ENCODE data around the gene KRTAP12-1. TPM values are rescaled to one million over a fixed set of nuclear protein-coding genes. Genes with fewer than 3 reads are reported as not detected.
"Not testable (repeated sequence)": the region's sequence is repeated elsewhere in the genome, so short reads cannot be mapped to it uniquely, and the experiment has no call there.

The KRTAP12-1 gene
- total RNA-seq, 1 experiment from 2014 or later = not detected

DNA sequence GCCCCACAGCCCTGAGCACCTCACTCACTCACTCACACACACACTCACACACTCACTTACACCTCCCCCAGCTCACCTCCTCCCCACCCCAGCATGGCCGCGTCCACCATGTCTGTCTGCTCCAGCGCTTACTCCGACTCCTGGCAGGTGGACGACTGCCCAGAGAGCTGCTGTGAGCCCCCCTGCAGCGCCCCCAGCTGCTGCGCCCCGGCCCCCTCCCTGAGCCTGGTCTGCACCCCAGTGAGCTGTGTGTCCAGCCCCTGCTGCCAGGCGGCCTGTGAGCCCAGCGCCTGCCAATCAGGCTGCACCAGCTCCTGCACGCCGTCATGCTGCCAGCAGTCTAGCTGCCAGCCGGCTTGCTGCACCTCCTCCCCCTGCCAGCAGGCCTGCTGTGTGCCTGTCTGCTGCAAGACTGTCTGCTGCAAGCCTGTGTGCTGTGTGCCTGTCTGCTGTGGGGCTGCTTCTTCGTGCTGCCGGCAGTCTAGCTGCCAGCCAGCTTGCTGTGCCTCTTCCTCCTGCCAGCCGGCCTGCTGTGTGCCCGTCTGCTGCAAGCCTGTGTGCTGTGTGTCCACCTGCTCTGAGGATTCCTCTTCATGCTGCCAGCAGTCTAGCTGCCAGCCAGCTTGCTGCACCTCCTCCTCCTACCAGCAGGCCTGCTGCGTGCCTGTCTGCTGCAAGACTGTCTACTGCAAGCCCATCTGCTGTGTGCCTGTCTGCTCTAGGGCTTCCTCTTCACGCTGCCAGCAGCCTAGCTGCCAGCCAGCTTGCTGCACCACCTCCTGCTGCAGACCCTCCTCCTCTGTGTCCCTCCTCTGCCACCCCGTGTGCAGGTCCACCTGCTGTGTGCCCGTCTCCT, 35.4 kb downstream of the KRTAP12-1 start, which contains the start of gene KRTAP10-11:
Gene KRTAP10-11, plus strand, starts transcription at position 49 of the 856 bp plus-strand sequence. Its CDS starts 45 bp downstream, at position 94.
- DNase-seq (ENCODE audit: low read depth) = not testable (repeated sequence)

GRCh38 chr21:44644878-44645277, 37.1 kb downstream of the KRTAP12-1 start:
- no peak for DNase-seq (ENCODE audit: low read depth)

DNA sequence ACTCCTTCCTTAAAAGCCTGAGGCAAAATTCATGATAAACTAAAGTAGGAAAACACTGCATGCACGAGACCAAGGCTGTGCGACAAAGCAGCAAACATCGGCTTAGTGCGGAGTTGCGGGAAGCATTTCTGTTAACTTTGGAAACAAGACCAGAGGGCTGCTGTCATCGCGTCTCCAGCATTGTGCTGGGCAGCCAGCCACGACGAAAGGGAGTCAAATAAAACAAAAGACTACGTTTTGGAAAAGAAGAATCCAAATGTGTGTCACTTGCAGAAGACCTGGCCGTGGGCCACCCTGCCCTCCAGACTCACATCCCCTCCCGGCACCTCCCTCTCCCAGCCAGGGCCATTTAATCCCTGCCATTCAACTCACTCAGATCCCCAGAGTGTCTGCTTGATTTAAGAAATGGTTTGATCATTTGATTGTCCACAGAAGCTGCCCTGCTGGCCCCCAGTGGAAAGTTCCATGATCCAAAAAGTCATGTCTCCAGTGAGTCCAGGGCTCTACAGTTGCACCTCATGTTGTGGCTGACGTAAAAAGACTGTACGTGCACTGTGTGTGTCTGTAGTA, 38.1 kb downstream of the KRTAP12-1 start:
- DNase-seq (ENCODE audit: low read depth) = no peak

GRCh38 chr21:44640761-44641160, 41.2 kb downstream of the KRTAP12-1 start:
- DNase-seq (ENCODE audit: low read depth) = no peak

DNA sequence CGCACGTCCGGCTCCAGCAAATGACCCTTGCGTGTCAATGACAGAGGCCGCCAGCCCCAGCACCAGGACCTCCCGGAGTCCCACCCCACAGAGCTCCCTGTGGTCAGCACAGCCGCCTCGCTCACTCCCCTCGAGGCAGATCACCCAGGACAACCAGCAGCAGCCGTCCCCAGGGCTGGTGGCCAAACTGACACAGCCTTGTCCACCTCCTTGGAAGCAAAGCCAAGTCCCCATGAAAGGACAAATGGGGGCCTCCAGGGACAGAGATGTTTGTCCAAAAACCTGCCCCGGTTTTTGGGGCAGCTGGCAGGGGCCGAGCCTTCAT, 42.7 kb downstream of the KRTAP12-1 start:
- no peak for DNase-seq (ENCODE audit: low read depth)

GRCh38 chr21:44638506-44639330, 43.2 kb downstream of the KRTAP12-1 start:
- DNase-seq (ENCODE audit: low read depth) = not testable (repeated sequence)

DNA sequence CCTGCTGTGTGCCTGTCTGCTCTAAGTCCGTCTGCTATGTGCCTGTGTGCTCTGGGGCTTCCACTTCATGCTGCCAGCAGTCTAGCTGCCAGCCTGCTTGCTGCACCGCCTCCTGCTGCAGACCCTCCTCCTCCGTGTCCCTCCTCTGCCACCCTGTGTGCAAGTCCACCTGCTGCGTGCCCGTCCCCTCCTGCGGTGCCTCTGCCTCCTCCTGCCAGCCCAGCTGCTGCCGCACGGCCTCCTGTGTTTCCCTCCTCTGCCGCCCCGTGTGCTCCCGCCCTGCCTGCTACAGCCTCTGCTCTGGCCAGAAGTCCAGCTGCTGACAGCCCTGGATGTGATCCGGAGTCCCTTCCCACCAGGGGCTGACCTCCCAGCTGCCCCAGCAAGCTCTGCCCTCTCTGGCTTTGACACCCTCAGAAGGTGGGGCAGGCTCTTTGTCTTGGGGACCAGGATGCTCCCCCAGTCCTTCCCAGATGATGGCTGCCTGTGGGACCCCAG, 44.1 kb downstream of the KRTAP12-1 start:
- DNase-seq (ENCODE audit: low read depth) = not testable (repeated sequence)

DNA sequence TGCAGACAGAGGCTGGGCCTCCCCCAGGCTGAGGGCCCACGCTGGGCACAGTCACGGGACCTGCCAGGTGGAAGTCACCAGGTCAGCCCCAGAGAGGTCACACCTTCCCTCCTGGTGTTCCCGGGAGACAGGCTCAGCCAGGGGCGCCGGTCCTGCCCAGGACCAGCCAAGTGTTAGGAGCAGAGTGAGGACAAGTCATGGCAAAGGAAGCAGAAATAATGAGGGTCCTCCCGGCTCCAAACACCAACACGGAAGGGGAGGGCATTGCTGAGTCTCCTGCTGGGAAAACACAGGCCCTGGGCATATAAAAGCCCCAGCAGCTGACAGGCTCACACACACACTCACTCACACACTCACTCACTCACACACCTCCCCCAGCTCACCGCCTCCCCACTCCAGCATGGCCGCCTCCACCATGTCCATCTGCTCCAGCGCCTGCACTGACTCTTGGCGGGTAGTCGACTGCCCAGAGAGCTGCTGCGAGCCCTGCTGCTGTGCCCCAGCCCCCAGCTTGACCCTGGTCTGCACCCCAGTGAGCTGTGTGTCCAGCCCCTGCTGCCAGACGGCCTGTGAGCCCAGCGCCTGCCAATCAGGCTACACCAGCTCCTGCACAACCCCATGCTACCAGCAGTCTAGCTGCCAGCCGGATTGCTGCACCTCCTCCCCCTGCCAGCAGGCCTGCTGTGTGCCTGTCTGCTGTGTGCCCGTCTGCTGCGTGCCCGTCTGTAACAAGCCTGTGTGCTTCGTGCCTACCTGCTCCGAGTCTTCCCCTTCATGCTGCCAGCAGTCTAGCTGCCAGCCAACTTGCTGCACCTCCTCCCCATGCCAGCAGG, 44.7 kb downstream of the KRTAP12-1 start, which contains the start of gene KRTAP10-10:
Gene KRTAP10-10, plus strand, starts transcription at position 339 of the 833 bp plus-strand sequence. Its CDS starts 62 bp downstream, at position 401.
- peak; percentile 5 for DNase-seq (ENCODE audit: low read depth)

DNA sequence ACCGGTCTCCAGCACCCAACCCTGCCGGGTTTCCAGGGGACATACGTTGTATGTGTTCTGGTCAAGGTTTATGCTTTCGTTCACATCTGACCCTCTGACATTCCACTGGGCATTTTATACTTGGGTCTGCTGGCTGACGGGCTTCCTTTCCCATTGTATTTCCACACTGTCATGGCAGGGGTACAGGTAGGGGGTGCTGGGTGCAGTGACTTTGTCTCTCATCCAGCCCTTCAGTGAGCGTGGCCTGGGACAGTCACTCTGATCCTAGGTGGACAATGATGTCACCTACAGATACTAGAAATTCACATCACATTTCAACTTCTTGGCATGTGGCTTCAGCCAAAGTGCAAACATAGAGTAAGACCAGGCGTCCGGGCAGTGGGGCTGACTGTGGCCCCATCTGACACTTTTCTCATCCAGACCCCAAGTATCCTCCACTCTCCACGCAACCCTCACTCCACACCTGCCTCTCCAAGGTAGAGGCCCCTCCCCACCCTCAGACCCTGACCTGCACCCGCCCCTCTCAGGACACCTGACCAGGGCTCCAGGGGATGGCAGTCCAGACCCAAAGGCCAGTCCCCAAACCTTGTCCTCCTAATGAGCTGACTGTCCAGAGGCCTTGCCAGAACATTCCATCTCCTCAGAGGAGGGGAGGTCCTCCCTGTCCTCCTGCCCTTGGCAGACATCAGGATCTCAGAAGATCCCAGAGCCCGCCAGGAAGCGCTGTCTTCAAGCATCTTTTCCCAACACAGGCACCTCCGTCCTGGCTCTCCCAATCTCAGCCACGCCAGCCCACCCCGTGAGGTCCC, 45.5 kb downstream of the KRTAP12-1 start:
- DNase-seq (ENCODE audit: low read depth) = no peak

GRCh38 chr21:44632067-44632466, 49.9 kb downstream of the KRTAP12-1 start:
- no peak for DNase-seq (ENCODE audit: low read depth)

Other genes with a start within 250 kb of the KRTAP12-1 start
- not detected in 2 replicates for gene LRRC3, start 226.7 kb downstream of the KRTAP12-1 start, total RNA-seq (2014; rRNA removed)
- gene KRTAP10-1, start 142.0 kb downstream of the KRTAP12-1 start, total RNA-seq (2014; rRNA removed) = not detected in 2 replicates
- gene KRTAP10-2, start 130.7 kb downstream of the KRTAP12-1 start, total RNA-seq (2014; rRNA removed) = not detected in 2 replicates
- gene KRTAP10-3, start 123.4 kb downstream of the KRTAP12-1 start, total RNA-seq (2014; rRNA removed) = not detected in 2 replicates
- not detected in 2 replicates for gene KRTAP10-4, start 108.4 kb downstream of the KRTAP12-1 start, total RNA-seq (2014; rRNA removed)
- gene KRTAP10-5, start 101.6 kb downstream of the KRTAP12-1 start, total RNA-seq (2014; rRNA removed) = not detected in 2 replicates
- not detected in 2 replicates for gene KRTAP10-6, start 89.7 kb downstream of the KRTAP12-1 start, total RNA-seq (2014; rRNA removed)
- gene KRTAP10-7, start 81.6 kb downstream of the KRTAP12-1 start, total RNA-seq (2014; rRNA removed) = not detected in 2 replicates
- not detected in 2 replicates for gene KRTAP10-8, start 70.1 kb downstream of the KRTAP12-1 start, total RNA-seq (2014; rRNA removed)
- gene KRTAP10-9, start 55.1 kb downstream of the KRTAP12-1 start, total RNA-seq (2014; rRNA removed) = not detected in 2 replicates
- not detected in 2 replicates for gene KRTAP10-10, start 44.8 kb downstream of the KRTAP12-1 start, total RNA-seq (2014; rRNA removed)
- gene KRTAP10-11, start 35.7 kb downstream of the KRTAP12-1 start, total RNA-seq (2014; rRNA removed) = not detected in 2 replicates
- gene KRTAP12-4, start 27.5 kb downstream of the KRTAP12-1 start, total RNA-seq (2014; rRNA removed) = not detected in 2 replicates
- not detected in 2 replicates for gene KRTAP12-3, start 24.2 kb downstream of the KRTAP12-1 start, total RNA-seq (2014; rRNA removed)
- gene KRTAP12-2, start 15.2 kb downstream of the KRTAP12-1 start, total RNA-seq (2014; rRNA removed) = not detected in 2 replicates
- not detected in 2 replicates for gene KRTAP10-12, start 15.0 kb upstream of the KRTAP12-1 start, total RNA-seq (2014; rRNA removed)
- gene TSPEAR, start 29.4 kb upstream of the KRTAP12-1 start, total RNA-seq (2014; rRNA removed) = not detected in 2 replicates
- gene UBE2G2, start 119.7 kb upstream of the KRTAP12-1 start, total RNA-seq (2014; rRNA removed) = 54.5 and 55.5 TPM in 2 replicates
- 125 and 129 TPM in 2 replicates for gene SUMO3, start 135.9 kb upstream of the KRTAP12-1 start, total RNA-seq (2014; rRNA removed)
- gene PTTG1IP, start 191.5 kb upstream of the KRTAP12-1 start, total RNA-seq (2014; rRNA removed) = 496 and 531 TPM in 2 replicates
- gene ITGB2, start 238.7 kb upstream of the KRTAP12-1 start, total RNA-seq (2014; rRNA removed) = 3.7 and 3.8 TPM in 2 replicates